ENCODE measurements around the gene MEDAG.

Gene MEDAG

GRCh38 chr13:30892966-30893365 lies 13.1 kb upstream of the MEDAG start:
- ChIA-PET CTCF (interaction anchor here (1.3 kb wide), 1 partner anchor 10 kb away, joined by 4 read pairs; no protein-coding TSS in a partner anchor), POLR2A (no interaction called here)
- DNase-seq: peak in 1 of 3 donors; percentile 18
- WGBS (ENCODE audit: insufficient coverage): 60% methylated on average over 5 of the region's 6 CpGs
- peaks cover 0 to 3% (median 1%) of the 10 kb centered on the region in 5 experiments for H3K9me3 ChIP-seq (ENCODE audit: control extremely low read depth in 1 of 5, control insufficient read depth in 4 of 5, insufficient read depth in 2 of 5, low read depth in 1 of 5, low read length in 4 of 5)
- no peaks in the 10 kb centered on the region for H3K4me1 ChIP-seq (ENCODE audit: control extremely low read depth in 1 of 4, control insufficient read depth in 4 of 4, insufficient read depth in 4 of 4, low read length in 3 of 4)
- no peak overlapping the region for H3K4me3 ChIP-seq (ENCODE audit: control insufficient read depth in 1 of 7, extremely low read depth in 1 of 7, insufficient read depth in 4 of 7, low read depth in 2 of 7, low read length in 6 of 7)
- no peaks in the 10 kb centered on the region for H3K36me3 ChIP-seq (ENCODE audit: control insufficient read depth in 4 of 4, insufficient read depth in 4 of 4, low read length in 3 of 4)
- peaks cover 0 to 3% (median 0%) of the 10 kb centered on the region in 5 experiments for H3K27me3 ChIP-seq (replicated peaks in 2 of 5; ENCODE audit: control insufficient read depth in 4 of 5, insufficient read depth in 5 of 5, low read length in 4 of 5)
- H3K27ac ChIP-seq (ENCODE audit: insufficient read depth in 1 of 2, low read depth in 1 of 2, low read length in 2 of 2, poor library complexity in 1 of 2, severe bottlenecking in 2 of 2): no peak overlapping the region

GRCh38 chr13:30895773-30896172 lies 10.3 kb upstream of the MEDAG start:
- no peak overlapping the region for H3K4me3 ChIP-seq (ENCODE audit: control insufficient read depth in 1 of 7, extremely low read depth in 1 of 7, insufficient read depth in 4 of 7, low read depth in 2 of 7, low read length in 6 of 7)
- no peaks in the 10 kb centered on the region for H3K36me3 ChIP-seq (ENCODE audit: control insufficient read depth in 4 of 4, insufficient read depth in 4 of 4, low read length in 3 of 4)
- H3K9me3 ChIP-seq (ENCODE audit: control extremely low read depth in 1 of 5, control insufficient read depth in 4 of 5, insufficient read depth in 2 of 5, low read depth in 1 of 5, low read length in 4 of 5): peaks cover 0 to 1% (median 0%) of the 10 kb centered on the region in 5 experiments
- no peak for DNase-seq
- POLR2A ChIA-PET: no interaction called here
- CTCF ChIA-PET: no interaction called here
- 100% methylated on average over 3 of the region's 4 CpGs for WGBS (ENCODE audit: insufficient coverage)
- H3K4me1 ChIP-seq (ENCODE audit: control extremely low read depth in 1 of 4, control insufficient read depth in 4 of 4, insufficient read depth in 4 of 4, low read length in 3 of 4): peaks cover 0 to 14% (median 0%) of the 10 kb centered on the region in 4 experiments
- H3K27me3 ChIP-seq (replicated peaks in 2 of 5; ENCODE audit: control insufficient read depth in 4 of 5, insufficient read depth in 5 of 5, low read length in 4 of 5): peaks cover 0 to 10% (median 0%) of the 10 kb centered on the region in 5 experiments
- H3K27ac ChIP-seq (ENCODE audit: insufficient read depth in 1 of 2, low read depth in 1 of 2, low read length in 2 of 2, poor library complexity in 1 of 2, severe bottlenecking in 2 of 2): no peak overlapping the region

GRCh38 chr13:30898070-30898469 lies 8.0 kb upstream of the MEDAG start:
- POLR2A ChIA-PET: no interaction called here

GRCh38 chr13:30898678-30899241 lies 7.3 kb upstream of the MEDAG start:
- H3K36me3 ChIP-seq (ENCODE audit: control insufficient read depth in 4 of 4, insufficient read depth in 4 of 4, low read length in 3 of 4): no peaks in the 10 kb centered on the region
- peak in 2 of 3 donors; percentile 19 to 39 for DNase-seq
- peak overlapping the region in 1 of 7 experiments; percentile 37 for H3K4me3 ChIP-seq (ENCODE audit: control insufficient read depth in 1 of 7, extremely low read depth in 1 of 7, insufficient read depth in 4 of 7, low read depth in 2 of 7, low read length in 6 of 7)
- peaks cover 0 to 1% (median 0%) of the 10 kb centered on the region in 5 experiments for H3K9me3 ChIP-seq (ENCODE audit: control extremely low read depth in 1 of 5, control insufficient read depth in 4 of 5, insufficient read depth in 2 of 5, low read depth in 1 of 5, low read length in 4 of 5)
- ChIA-PET POLR2A (no interaction called here), CTCF (no interaction called here)
- H3K4me1 ChIP-seq (ENCODE audit: control extremely low read depth in 1 of 4, control insufficient read depth in 4 of 4, insufficient read depth in 4 of 4, low read length in 3 of 4): peaks cover 0 to 14% (median 0%) of the 10 kb centered on the region in 4 experiments
- WGBS (ENCODE audit: insufficient coverage): 77% methylated on average over 5 of the region's 7 CpGs
- peaks cover 0 to 22% (median 0%) of the 10 kb centered on the region in 5 experiments for H3K27me3 ChIP-seq (replicated peaks in 2 of 5; ENCODE audit: control insufficient read depth in 4 of 5, insufficient read depth in 5 of 5, low read length in 4 of 5)
- no peak overlapping the region for H3K27ac ChIP-seq (ENCODE audit: insufficient read depth in 1 of 2, low read depth in 1 of 2, low read length in 2 of 2, poor library complexity in 1 of 2, severe bottlenecking in 2 of 2)

More at GRCh38 chr13:30898070-30898469, 8.0 kb upstream of the MEDAG start:
- no peak for DNase-seq
- Histone ChIP-seq H3K4me3 (ENCODE audit: control insufficient read depth in 1 of 7, extremely low read depth in 1 of 7, insufficient read depth in 4 of 7, low read depth in 2 of 7, low read length in 6 of 7) (no peak overlapping the region), H3K36me3 (ENCODE audit: control insufficient read depth in 4 of 4, insufficient read depth in 4 of 4, low read length in 3 of 4) (no peaks in the 10 kb centered on the region), H3K4me1 (ENCODE audit: control extremely low read depth in 1 of 4, control insufficient read depth in 4 of 4, insufficient read depth in 4 of 4, low read length in 3 of 4) (peaks cover 0 to 14% (median 0%) of the 10 kb centered on the region in 4 experiments), H3K9me3 (ENCODE audit: control extremely low read depth in 1 of 5, control insufficient read depth in 4 of 5, insufficient read depth in 2 of 5, low read depth in 1 of 5, low read length in 4 of 5) (peaks cover 0 to 1% (median 0%) of the 10 kb centered on the region in 5 experiments), H3K27me3 (replicated peaks in 2 of 5; ENCODE audit: control insufficient read depth in 4 of 5, insufficient read depth in 5 of 5, low read length in 4 of 5) (peaks cover 0 to 18% (median 0%) of the 10 kb centered on the region in 5 experiments), H3K27ac (ENCODE audit: insufficient read depth in 1 of 2, low read depth in 1 of 2, low read length in 2 of 2, poor library complexity in 1 of 2, severe bottlenecking in 2 of 2) (no peak overlapping the region)
- CTCF ChIA-PET: no interaction called here

GRCh38 chr13:30900436-30900835 lies 5.6 kb upstream of the MEDAG start:
- DNase-seq: no peak
- no peaks in the 10 kb centered on the region for H3K36me3 ChIP-seq (ENCODE audit: control insufficient read depth in 4 of 4, insufficient read depth in 4 of 4, low read length in 3 of 4)
- POLR2A ChIA-PET: no interaction called here
- 96% methylated on average over 3 of the region's 4 CpGs for WGBS (ENCODE audit: insufficient coverage)
- CTCF ChIA-PET: no interaction called here
- no peak overlapping the region for H3K4me3 ChIP-seq (ENCODE audit: control insufficient read depth in 1 of 7, extremely low read depth in 1 of 7, insufficient read depth in 4 of 7, low read depth in 2 of 7, low read length in 6 of 7)
- H3K4me1 ChIP-seq (ENCODE audit: control extremely low read depth in 1 of 4, control insufficient read depth in 4 of 4, insufficient read depth in 4 of 4, low read length in 3 of 4): peaks cover 0 to 14% (median 0%) of the 10 kb centered on the region in 4 experiments
- H3K27me3 ChIP-seq (replicated peaks in 2 of 5; ENCODE audit: control insufficient read depth in 4 of 5, insufficient read depth in 5 of 5, low read length in 4 of 5): peaks cover 3 to 26% (median 13%) of the 10 kb centered on the region in 5 experiments
- H3K9me3 ChIP-seq (ENCODE audit: control extremely low read depth in 1 of 5, control insufficient read depth in 4 of 5, insufficient read depth in 2 of 5, low read depth in 1 of 5, low read length in 4 of 5): no peaks in the 10 kb centered on the region
- no peak overlapping the region for H3K27ac ChIP-seq (ENCODE audit: insufficient read depth in 1 of 2, low read depth in 1 of 2, low read length in 2 of 2, poor library complexity in 1 of 2, severe bottlenecking in 2 of 2)

DNA sequence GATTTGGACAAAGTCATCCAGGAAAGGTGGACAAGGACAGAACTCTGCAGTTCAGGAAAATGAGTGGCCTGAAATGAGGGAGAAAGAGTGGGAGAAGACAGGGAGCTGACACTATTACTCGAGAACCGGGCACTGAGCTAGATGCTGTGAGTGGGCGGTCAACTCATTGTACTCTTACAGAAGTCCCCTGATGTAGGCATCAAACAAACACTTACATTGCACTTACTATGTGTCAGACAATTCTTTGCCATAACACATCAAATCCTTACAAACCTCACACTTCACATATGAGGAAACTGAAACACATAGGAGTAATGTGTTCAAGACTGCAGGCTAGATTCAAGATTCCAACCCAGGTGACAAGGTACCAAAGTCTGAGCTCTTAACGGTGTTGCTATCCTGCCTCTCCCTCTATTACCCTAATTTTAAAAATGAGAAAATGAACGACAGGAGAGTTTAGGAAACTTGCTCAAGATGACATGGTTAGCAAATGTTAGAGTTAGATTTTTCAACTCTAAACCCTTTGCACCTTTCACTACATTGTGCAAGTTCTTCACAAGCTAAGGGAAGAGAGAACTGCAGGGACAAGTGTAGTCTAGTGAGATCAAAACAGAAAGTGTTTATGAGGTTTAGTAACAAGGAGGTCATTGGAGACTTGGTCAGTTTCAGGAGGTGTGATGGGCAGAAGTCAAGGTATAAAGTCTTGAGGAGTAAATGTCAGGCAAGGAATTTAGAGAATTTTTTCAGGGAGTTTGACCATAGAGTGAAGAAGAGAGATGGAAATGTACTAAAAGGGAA lies 4.9 kb upstream of the MEDAG start:
- peaks cover 0 to 19% (median 2%) of the 10 kb centered on the region in 4 experiments for H3K4me1 ChIP-seq (ENCODE audit: control extremely low read depth in 1 of 4, control insufficient read depth in 4 of 4, insufficient read depth in 4 of 4, low read length in 3 of 4)
- no peak for DNase-seq
- 91% methylated on average over 3 of the region's 5 CpGs for WGBS (ENCODE audit: insufficient coverage)
- CTCF ChIA-PET: no interaction called here
- POLR2A ChIA-PET: no interaction called here
- no peak overlapping the region for H3K27ac ChIP-seq (ENCODE audit: insufficient read depth in 1 of 2, low read depth in 1 of 2, low read length in 2 of 2, poor library complexity in 1 of 2, severe bottlenecking in 2 of 2)
- no peak overlapping the region for H3K4me3 ChIP-seq (ENCODE audit: control insufficient read depth in 1 of 7, extremely low read depth in 1 of 7, insufficient read depth in 4 of 7, low read depth in 2 of 7, low read length in 6 of 7)
- H3K27me3 ChIP-seq (replicated peaks in 2 of 5; ENCODE audit: control insufficient read depth in 4 of 5, insufficient read depth in 5 of 5, low read length in 4 of 5): peaks cover 3 to 32% (median 20%) of the 10 kb centered on the region in 5 experiments
- H3K9me3 ChIP-seq (ENCODE audit: control extremely low read depth in 1 of 5, control insufficient read depth in 4 of 5, insufficient read depth in 2 of 5, low read depth in 1 of 5, low read length in 4 of 5): no peaks in the 10 kb centered on the region
- H3K36me3 ChIP-seq (ENCODE audit: control insufficient read depth in 4 of 4, insufficient read depth in 4 of 4, low read length in 3 of 4): no peaks in the 10 kb centered on the region

GRCh38 chr13:30904043-30904442 lies 2.0 kb upstream of the MEDAG start:
- H3K4me1 ChIP-seq (ENCODE audit: control extremely low read depth in 1 of 4, control insufficient read depth in 4 of 4, insufficient read depth in 4 of 4, low read length in 3 of 4): peaks cover 0 to 35% (median 22%) of the 10 kb centered on the region in 4 experiments
- no peak for DNase-seq
- WGBS (ENCODE audit: insufficient coverage): 100% methylated on average over 1 of the region's 1 CpG
- H3K4me3 ChIP-seq (ENCODE audit: control insufficient read depth in 1 of 7, extremely low read depth in 1 of 7, insufficient read depth in 4 of 7, low read depth in 2 of 7, low read length in 6 of 7): no peak overlapping the region
- no peak overlapping the region for H3K27ac ChIP-seq (ENCODE audit: insufficient read depth in 1 of 2, low read depth in 1 of 2, low read length in 2 of 2, poor library complexity in 1 of 2, severe bottlenecking in 2 of 2)
- ChIA-PET POLR2A (no interaction called here), CTCF (no interaction called here)
- no peaks in the 10 kb centered on the region for H3K9me3 ChIP-seq (ENCODE audit: control extremely low read depth in 1 of 5, control insufficient read depth in 4 of 5, insufficient read depth in 2 of 5, low read depth in 1 of 5, low read length in 4 of 5)
- no peaks in the 10 kb centered on the region for H3K36me3 ChIP-seq (ENCODE audit: control insufficient read depth in 4 of 4, insufficient read depth in 4 of 4, low read length in 3 of 4)
- H3K27me3 ChIP-seq (replicated peaks in 2 of 5; ENCODE audit: control insufficient read depth in 4 of 5, insufficient read depth in 5 of 5, low read length in 4 of 5): peaks cover 3 to 33% (median 30%) of the 10 kb centered on the region in 5 experiments
